Dendritic cell treated with granulocyte-macrophage colony-stimulating factor and Interleukin-4, amounts not matched to agents 40 ng/mL and 50 ng/mL, for 4 days (primary cell): ENCODE results near the gene MOSPD3.

Experiments
- H3K27ac Mint-ChIP-seq: one replicate; pipeline ENCODE4 v1.8.0; 2022; ENCODE audit warnings: mild to moderate bottlenecking, mixed read lengths
- H3K27me3 Mint-ChIP-seq: one replicate; pipeline ENCODE4 v1.8.0; 2022; ENCODE audit warnings: mild to moderate bottlenecking, mixed read lengths
- H3K36me3 Mint-ChIP-seq: one replicate; pipeline ENCODE4 v1.8.0; 2022; ENCODE audit warnings: low read depth, mixed read lengths
- H3K4me1 Mint-ChIP-seq: one replicate; pipeline ENCODE4 v1.8.0; 2022; ENCODE audit warnings: low read depth, mixed read lengths
- H3K4me3 Mint-ChIP-seq: one replicate; pipeline ENCODE4 v1.8.0; 2022; ENCODE audit warnings: mild to moderate bottlenecking, moderate library complexity, mixed read lengths
- H3K9me3 Mint-ChIP-seq: one replicate; pipeline ENCODE4 v1.8.0; 2022; ENCODE audit warnings: mixed read lengths
- intact Hi-C: fragments of 100-400 bp; cut with micrococcal nuclease; formaldehyde crosslinking; loops from one replicate; pipeline ENCODE4 v1.15.0; 2022

The MOSPD3 gene

GRCh38 chr7:100595188-100595587 lies 17.2 kb upstream of the MOSPD3 start:
- Mint-ChIP-seq H3K27me3 (peaks cover 18% of the 10 kb centered on the region), H3K9me3 (no peaks in the 10 kb centered on the region), H3K36me3 (no peaks in the 10 kb centered on the region), H3K27ac (no peak overlapping the region), H3K4me1 (peaks cover 6% of the 10 kb centered on the region), H3K4me3 (no peak overlapping the region)
- intact Hi-C loops = no loop called here

GRCh38 chr7:100598425-100598824 lies 13.9 kb upstream of the MOSPD3 start:
- H3K4me3 Mint-ChIP-seq = no peak overlapping the region
- H3K9me3 Mint-ChIP-seq = no peaks in the 10 kb centered on the region
- intact Hi-C loops = no loop called here
- no peaks in the 10 kb centered on the region for H3K36me3 Mint-ChIP-seq
- H3K27ac Mint-ChIP-seq = no peak overlapping the region
- H3K4me1 Mint-ChIP-seq = peaks cover 9% of the 10 kb centered on the region
- peaks cover 33% of the 10 kb centered on the region for H3K27me3 Mint-ChIP-seq

GRCh38 chr7:100599911-100600729 lies 12.2 kb upstream of the MOSPD3 start:
- Mint-ChIP-seq H3K27me3 (peaks cover 39% of the 10 kb centered on the region), H3K36me3 (no peaks in the 10 kb centered on the region), H3K4me1 (peaks cover 22% of the 10 kb centered on the region), H3K27ac (no peak overlapping the region), H3K9me3 (no peaks in the 10 kb centered on the region), H3K4me3 (no peak overlapping the region)
- intact Hi-C loops = no loop called here

GRCh38 chr7:100600730-100601038 lies 11.7 kb upstream of the MOSPD3 start:
- H3K36me3 Mint-ChIP-seq = no peaks in the 10 kb centered on the region
- peaks cover 28% of the 10 kb centered on the region for H3K4me1 Mint-ChIP-seq
- no peak overlapping the region for H3K27ac Mint-ChIP-seq
- intact Hi-C loops = no loop called here
- H3K9me3 Mint-ChIP-seq = no peaks in the 10 kb centered on the region
- H3K27me3 Mint-ChIP-seq = peaks cover 44% of the 10 kb centered on the region
- no peak overlapping the region for H3K4me3 Mint-ChIP-seq

- no peak overlapping the region for H3K4me3 Mint-ChIP-seq
- no peak overlapping the region for H3K27ac Mint-ChIP-seq
- peaks cover 36% of the 10 kb centered on the region for H3K4me1 Mint-ChIP-seq
- intact Hi-C loops = no loop called here
- H3K9me3 Mint-ChIP-seq = no peaks in the 10 kb centered on the region
- H3K36me3 Mint-ChIP-seq = no peaks in the 10 kb centered on the region
- H3K27me3 Mint-ChIP-seq = peaks cover 59% of the 10 kb centered on the region
Measured at GRCh38 chr7:100602889-100603725, 9.2 kb upstream of the MOSPD3 start.

- H3K4me3 Mint-ChIP-seq = peak overlapping the region; percentile 81
- H3K27ac Mint-ChIP-seq = peak overlapping the region; percentile 43
- intact Hi-C loops = no loop called here
- H3K4me1 Mint-ChIP-seq = peaks cover 36% of the 10 kb centered on the region
- no peaks in the 10 kb centered on the region for H3K36me3 Mint-ChIP-seq
- H3K9me3 Mint-ChIP-seq = no peaks in the 10 kb centered on the region
- H3K27me3 Mint-ChIP-seq = peaks cover 59% of the 10 kb centered on the region
Measured at GRCh38 chr7:100603726-100604027, 8.7 kb upstream of the MOSPD3 start.

GRCh38 chr7:100604028-100604975 lies 8.0 kb upstream of the MOSPD3 start:
- Mint-ChIP-seq H3K27ac (peak overlapping the region; percentile 43), H3K4me1 (peaks cover 37% of the 10 kb centered on the region), H3K36me3 (no peaks in the 10 kb centered on the region), H3K4me3 (peak overlapping the region; percentile 81), H3K9me3 (no peaks in the 10 kb centered on the region), H3K27me3 (peaks cover 57% of the 10 kb centered on the region)
- intact Hi-C loops = no loop called here

- Mint-ChIP-seq H3K4me1 (peaks cover 47% of the 10 kb centered on the region), H3K27me3 (peaks cover 55% of the 10 kb centered on the region), H3K9me3 (no peaks in the 10 kb centered on the region), H3K4me3 (peak overlapping the region; percentile 81), H3K27ac (peak overlapping the region; percentile 43), H3K36me3 (no peaks in the 10 kb centered on the region)
- intact Hi-C loops = no loop called here
Measured at GRCh38 chr7:100604976-100605911, 7.1 kb upstream of the MOSPD3 start.

GRCh38 chr7:100606313-100606712 lies 6.0 kb upstream of the MOSPD3 start:
- intact Hi-C loops = no loop called here
- H3K27ac Mint-ChIP-seq = peak overlapping the region; percentile 43
- H3K4me1 Mint-ChIP-seq = peaks cover 54% of the 10 kb centered on the region
- peaks cover 48% of the 10 kb centered on the region for H3K27me3 Mint-ChIP-seq
- H3K9me3 Mint-ChIP-seq = no peaks in the 10 kb centered on the region
- H3K4me3 Mint-ChIP-seq = no peak overlapping the region
- no peaks in the 10 kb centered on the region for H3K36me3 Mint-ChIP-seq

- intact Hi-C loops = no loop called here
- Mint-ChIP-seq H3K4me3 (no peak overlapping the region), H3K27me3 (peaks cover 42% of the 10 kb centered on the region), H3K9me3 (no peaks in the 10 kb centered on the region), H3K4me1 (peaks cover 56% of the 10 kb centered on the region), H3K36me3 (peaks cover 5% of the 10 kb centered on the region), H3K27ac (no peak overlapping the region)
Measured at GRCh38 chr7:100607111-100607510, 5.2 kb upstream of the MOSPD3 start.

GRCh38 chr7:100609958-100610357 lies 2.4 kb upstream of the MOSPD3 start:
- peaks cover 53% of the 10 kb centered on the region for H3K4me1 Mint-ChIP-seq
- peaks cover 22% of the 10 kb centered on the region for H3K27me3 Mint-ChIP-seq
- H3K9me3 Mint-ChIP-seq = no peaks in the 10 kb centered on the region
- peak overlapping the region; percentile 66 for H3K27ac Mint-ChIP-seq
- H3K36me3 Mint-ChIP-seq = peaks cover 22% of the 10 kb centered on the region
- H3K4me3 Mint-ChIP-seq = no peak overlapping the region
- intact Hi-C loops = no loop called here

GRCh38 chr7:100612730-100613390 lies 520 bp downstream of the MOSPD3 start:
- no peaks in the 10 kb centered on the region for H3K9me3 Mint-ChIP-seq
- intact Hi-C loops = loop anchor here (1.0 to 2.0 kb wide), 2 partner anchors 14 to 61 kb away; no protein-coding TSS in a partner anchor
- H3K27ac Mint-ChIP-seq = peak overlapping the region; percentile 100
- H3K36me3 Mint-ChIP-seq = peaks cover 28% of the 10 kb centered on the region
- peak overlapping the region; percentile 96 for H3K4me3 Mint-ChIP-seq
- peaks cover 38% of the 10 kb centered on the region for H3K4me1 Mint-ChIP-seq
- peaks cover 2% of the 10 kb centered on the region for H3K27me3 Mint-ChIP-seq
